ENCODE measurements around the gene LRP1B.

LRP1B gene

GRCh38 chr2:142131010-142131669 lies at the start of gene LRP1B:
TSS of gene LRP1B (minus strand) at chr2:142131016. CDS start at chr2:142130729, 287 bp downstream.
- no peak for DNase-seq

- DNase-seq, result no peak
Measured at GRCh38 chr2:142179686-142180085, 48.9 kb upstream of the LRP1B start.

GRCh38 chr2:142178604-142179003 lies 47.8 kb upstream of the LRP1B start:
- DNase-seq, result no peak

DNA sequence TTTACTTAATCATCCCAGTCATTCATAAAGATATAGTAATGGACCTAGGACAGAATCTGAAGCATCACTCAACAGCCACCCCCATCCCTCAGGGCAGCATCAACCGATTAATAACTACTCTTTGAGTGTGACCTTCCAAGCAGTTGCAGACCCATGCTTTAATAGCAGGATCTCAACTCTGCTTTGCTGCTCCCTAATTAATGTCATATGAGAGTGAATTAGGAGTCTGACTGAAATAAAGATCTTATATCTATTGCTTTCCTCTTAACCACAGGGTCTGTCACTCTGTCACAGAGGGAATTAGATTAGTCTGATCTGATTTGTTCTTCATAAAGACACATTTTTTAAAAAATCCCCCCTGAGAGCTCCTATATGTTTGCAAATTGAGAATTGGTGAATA lies 46.1 kb upstream of the LRP1B start:
- no peak for DNase-seq

DNA sequence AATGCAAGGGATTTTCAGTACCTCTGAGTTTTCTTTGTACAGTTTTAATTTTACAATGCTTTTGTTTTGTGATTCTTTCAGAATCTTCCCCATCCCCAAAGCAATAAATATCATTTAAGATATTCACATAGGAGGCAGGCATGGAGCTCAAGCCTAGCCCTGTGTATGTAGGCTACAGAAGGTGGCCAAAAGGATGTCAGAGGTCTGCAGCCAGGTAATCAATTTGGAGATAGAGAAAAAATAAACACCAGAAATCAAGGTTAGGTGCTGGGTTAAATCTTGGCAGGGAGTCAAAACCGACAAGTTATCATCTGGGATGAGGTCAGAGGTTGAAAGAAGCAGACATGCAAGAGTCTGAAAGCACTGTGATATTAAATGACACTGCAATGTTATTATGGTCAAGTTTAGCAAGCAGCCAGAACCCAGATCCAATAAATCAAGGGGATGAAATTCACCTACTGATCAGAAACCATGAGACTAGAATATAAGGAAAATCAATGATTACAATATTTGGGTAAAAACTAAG lies 45.1 kb upstream of the LRP1B start:
- no peak for DNase-seq

- no peak for DNase-seq
Measured at GRCh38 chr2:142174176-142174575, 43.4 kb upstream of the LRP1B start.

- DNase-seq, result no peak
Measured at GRCh38 chr2:142170847-142171246, 40.0 kb upstream of the LRP1B start.

DNA sequence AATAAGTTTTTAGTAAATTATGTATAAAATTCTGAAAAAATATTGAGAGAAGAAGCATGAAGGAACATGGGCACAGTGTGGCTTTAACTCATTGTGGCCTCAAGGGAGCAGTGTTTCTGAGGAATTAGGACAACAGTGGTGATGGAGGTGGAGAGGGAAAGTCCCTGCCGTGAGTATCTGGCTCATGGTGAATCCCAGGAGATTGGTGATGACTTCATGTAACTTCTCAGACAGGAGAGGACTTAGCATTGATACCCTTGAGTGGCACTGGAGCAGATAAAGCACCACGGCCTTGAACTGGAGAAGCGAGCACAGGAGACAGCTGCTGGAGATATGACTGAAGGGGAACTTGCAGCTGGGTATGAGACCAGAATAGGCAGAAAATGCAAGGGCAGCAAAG lies 35.0 kb upstream of the LRP1B start:
- DNase-seq, result no peak

- DNase-seq, result no peak
Measured at GRCh38 chr2:142153601-142154000, 22.8 kb upstream of the LRP1B start.

DNA sequence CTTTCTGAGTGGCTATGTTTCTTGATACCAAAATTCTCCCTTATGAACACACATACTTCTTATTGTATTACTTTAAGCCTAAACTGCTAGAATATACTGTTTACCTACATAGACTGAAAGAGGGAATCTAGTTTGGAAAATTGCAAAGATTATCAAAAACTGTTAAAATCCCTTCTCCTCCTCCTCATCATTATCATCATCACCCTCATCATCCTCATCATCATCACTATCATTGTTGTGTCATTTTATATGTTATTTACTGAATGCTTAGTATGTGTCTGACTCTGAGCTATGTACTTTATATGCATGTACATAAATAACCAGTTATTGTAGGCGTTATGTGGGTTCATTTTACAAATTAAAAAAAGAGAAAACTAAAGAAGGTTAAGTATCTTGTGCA lies 19.6 kb upstream of the LRP1B start:
- no peak for DNase-seq

- DNase-seq, result no peak
Measured at GRCh38 chr2:142144547-142144946, 13.7 kb upstream of the LRP1B start.

DNA sequence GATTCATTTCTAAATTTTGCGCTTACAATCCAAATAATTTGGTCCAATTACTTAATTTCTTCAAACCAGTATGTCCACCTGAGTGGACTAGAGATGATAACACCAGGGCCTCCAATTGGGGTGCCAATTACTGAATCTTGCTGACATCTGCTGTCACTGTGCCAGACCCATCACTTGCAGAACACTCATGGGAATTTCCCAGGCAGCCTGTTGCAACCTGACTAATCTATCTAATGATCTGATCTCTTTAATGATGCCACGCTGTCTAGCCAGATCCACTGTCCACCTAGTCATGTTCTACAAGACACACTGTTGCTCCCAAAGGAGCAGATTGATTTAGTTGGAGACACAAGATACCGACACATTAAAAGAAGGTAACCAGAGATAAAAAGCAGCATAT lies 11.8 kb upstream of the LRP1B start:
- DNase-seq, result no peak

DNA sequence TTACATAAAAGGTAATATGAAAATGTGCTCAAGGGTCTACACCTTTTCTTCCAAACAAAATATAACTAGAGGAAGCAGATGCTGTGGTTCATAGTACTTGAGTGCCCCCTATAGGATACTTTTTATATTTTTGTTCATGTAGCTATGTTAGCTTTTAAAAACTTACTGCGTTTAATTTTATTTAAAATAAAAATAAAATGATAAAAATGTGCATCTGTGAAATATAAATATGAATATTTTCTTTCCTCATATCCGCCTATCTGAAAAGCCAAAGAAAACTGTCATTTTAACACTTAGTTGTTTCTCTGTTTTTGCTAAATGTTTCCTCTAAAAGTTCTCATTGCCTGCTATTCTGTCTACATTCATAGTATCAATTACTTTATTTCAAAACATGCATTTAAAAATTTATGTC lies 9.6 kb upstream of the LRP1B start:
- no peak for DNase-seq

DNA sequence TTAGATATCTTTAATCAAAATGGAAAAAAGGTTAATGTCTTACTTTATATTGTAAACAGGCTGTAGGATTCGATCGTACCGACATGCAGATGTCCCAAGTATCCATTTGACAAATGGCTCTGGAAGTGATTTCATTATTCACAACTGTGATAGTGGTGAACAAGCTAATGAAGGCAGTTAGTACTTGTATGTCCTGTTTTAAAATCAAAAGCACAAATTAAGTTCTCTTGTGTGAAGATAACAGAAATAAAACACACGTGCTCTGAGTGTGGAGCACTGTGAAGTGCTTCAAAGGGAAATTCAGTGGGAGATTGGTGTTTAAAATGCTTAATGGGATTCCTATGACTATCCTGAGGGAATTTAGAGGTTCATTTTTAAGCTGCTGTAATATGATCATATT lies 8.6 kb upstream of the LRP1B start:
- no peak for DNase-seq

GRCh38 chr2:142136571-142136970 lies 5.8 kb upstream of the LRP1B start:
- no peak for DNase-seq

DNA sequence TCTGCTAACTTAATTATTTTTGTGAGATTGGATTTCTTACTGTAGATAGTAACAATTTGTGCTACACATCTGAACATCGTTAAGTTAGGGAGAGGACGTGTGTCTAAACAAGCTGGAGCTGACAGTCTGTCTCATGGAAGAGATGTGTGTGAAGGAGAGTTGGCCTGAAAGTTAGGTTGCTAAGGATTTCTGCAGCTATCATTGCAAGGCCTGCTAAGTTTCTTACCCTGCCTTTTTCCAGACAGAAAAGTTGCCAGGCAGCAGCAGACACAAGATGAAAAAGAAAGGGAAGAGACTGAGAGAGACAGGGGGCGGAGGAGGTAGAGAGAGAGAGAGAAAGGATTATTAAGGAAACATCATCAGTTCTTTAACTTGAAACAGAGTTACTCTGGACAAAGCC lies 4.1 kb upstream of the LRP1B start:
- no peak for DNase-seq

DNA sequence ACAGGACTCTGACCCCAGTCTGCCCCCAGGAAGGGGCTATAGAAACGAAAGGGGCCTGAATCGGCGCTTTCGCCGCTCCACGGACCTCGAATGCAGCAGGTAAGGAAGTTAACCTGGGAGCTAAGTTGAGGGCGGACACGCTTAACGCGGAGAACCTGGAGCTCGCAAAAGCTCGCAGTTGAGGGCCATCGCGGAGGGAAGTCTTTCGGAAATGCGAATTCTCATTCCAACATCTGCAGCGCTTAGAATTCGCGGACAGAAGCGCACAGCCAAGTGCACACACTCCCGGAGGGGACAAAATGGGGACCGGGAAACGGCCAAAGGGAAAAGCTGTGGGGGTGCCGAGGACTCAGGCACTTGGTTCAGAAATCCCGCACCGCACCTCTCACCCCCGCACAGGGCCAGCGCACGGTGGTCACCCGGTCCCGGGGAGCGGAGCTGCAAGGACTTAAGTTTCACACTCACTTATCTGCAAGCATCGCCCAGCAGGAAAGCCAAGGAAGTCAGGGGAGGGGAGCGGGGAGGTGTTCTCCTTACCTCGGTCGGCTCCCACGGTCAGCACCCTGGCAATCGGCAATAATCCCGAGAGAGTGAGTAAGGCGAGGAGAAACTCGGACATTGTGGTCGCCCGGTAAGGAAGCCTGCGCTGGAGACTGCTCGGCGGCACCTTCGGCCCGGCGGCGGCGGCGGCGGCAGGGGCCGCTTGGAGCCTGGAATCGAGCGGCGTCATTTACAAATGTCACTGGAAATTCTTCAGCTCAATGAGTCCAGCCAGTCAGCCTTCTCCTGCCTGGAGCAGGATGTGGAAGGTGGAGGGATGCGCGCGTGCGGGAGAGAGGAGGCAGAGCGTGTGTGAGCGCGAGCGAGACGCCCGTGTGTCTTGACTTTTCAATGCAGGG lies 456 bp downstream of the LRP1B start:
- DNase-seq, result no peak

DNA sequence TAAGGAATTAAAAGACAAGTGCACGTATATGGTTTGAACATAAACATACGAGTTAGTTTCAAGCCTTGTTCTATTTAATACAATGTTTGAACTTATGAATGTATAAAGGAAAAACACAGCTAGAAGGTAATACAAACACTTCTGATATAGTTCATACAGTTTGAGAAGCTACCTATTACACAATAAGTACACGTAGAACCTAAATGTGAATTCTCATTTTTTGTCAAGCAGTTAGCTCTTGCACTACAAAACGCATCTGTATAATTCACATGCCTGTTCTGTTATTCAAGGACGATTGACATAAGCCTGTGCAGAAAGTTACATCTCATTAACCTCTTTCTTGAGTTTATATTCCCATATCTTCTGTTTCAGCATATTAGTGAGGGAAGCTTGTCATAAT lies 2.7 kb downstream of the LRP1B start:
- DNase-seq, result no peak

DNA sequence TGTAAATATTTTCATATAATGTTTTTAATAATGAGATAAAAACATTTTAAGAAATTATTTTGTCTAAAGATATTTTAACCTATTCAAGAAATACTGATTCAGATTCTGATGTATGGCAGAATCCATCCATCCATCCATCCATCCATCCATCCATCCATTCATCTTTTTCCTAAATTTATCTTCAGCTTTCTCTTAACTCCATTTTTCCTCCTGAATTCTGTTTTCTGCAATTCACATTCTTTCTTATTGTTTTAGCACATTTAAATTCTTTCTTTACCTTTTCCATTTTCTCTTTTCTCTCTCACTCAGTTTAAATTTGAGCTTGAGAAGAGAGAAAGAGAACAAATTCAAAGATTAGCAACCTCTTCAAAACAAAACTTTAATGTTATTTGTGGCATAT lies 3.6 kb downstream of the LRP1B start:
- no peak for DNase-seq

GRCh38 chr2:142124706-142125105 lies 6.1 kb downstream of the LRP1B start:
- DNase-seq, result no peak

DNA sequence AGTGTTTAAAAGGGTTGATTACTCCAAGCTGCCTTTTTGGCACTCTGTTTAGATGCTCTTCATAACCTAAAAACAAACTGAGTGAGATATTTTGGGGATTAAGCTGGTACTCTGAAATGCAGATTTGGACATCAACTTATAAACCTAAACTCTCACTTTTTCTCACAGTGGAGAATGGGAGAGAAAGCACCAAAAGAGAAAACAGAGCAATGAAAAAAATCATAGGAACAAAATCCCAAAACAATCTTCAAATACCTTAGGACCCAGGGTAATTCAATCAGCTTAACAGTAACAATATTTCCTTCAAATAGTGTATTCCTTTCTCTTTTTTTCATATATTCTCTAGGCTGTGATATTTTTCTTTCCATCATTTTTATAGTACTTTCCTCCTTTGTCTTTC lies 11.5 kb downstream of the LRP1B start:
- DNase-seq, result no peak

GRCh38 chr2:142112757-142113221 lies 18.0 kb downstream of the LRP1B start:
- no peak for DNase-seq

- no peak for DNase-seq
Measured at GRCh38 chr2:142104134-142104758, 26.6 kb downstream of the LRP1B start.

DNA sequence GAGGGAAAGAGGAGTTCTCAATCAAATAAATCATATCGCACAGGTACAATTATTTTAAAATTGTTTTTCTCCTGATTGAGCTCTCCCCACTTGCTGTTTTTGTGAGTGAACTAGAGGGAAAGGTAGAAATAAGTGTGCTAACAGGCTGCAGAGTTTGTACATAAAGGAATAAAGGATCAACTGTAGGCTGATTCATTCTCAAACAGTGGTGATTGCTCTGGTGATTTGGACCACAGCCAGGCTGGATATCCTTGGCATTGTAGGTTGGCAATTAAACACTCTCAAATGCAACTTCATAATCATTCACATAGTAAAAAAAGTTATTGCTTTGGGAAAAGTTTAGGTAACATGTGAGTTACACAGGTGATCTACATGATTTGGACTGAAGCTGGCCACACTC lies 29.8 kb downstream of the LRP1B start:
- no peak for DNase-seq

Measured in stimulated activated CD8-positive, alpha-beta memory T cell treated with anti-CD3 and anti-CD28 coated beads, Interleukin-4, amount 100 ng/mL, for 48 hours (primary cell).